ENCODE measurements around the gene MARCHF7.

The MARCHF7 gene

DNA sequence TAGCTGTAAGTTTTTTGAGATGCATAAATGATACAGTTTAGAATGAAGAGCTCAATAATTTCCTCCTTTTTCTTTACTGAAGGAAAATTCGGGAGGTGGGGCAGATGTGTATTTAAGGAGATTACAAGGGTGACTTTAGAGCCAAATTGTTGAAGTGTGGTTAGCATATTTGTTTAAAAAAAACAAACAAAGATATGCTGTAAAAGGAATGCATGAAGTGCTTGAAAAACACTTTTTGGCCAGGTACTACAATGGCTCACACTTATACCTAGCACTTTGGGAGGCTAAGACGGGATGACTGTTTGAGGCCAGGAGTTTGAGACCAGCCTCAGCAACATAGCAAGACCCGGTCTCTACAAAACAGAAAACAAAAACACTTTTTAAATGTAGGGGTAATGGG, 47.3 kb downstream of the MARCHF7 start:
- peaks cover 71% of the 10 kb centered on the region for H3K36me3 Mint-ChIP-seq (ENCODE audit: insufficient read depth)
- no peak overlapping the region for H3K27ac Mint-ChIP-seq
- ATAC-seq (replicated peaks), result no peak

GRCh38 chr2:159760326-159760725, 48.0 kb downstream of the MARCHF7 start:
- Mint-ChIP-seq H3K9me3 (no peaks in the 10 kb centered on the region), H3K36me3 (ENCODE audit: insufficient read depth) (peaks cover 78% of the 10 kb centered on the region), H3K27me3 (no peaks in the 10 kb centered on the region), H3K4me3 (no peak overlapping the region), H3K4me1 (ENCODE audit: low read depth in 2 of 2) (peaks cover 3 to 30% of the 10 kb centered on the region in 2 donors), H3K27ac (peak overlapping the region; percentile 74 to 80)
- DNase-seq (no peak), ATAC-seq (replicated peaks) (no peak)

More for the DNA sequence above, 47.3 kb downstream of the MARCHF7 start:
- Mint-ChIP-seq H3K4me1 (ENCODE audit: low read depth in 2 of 2) (peaks cover 3 to 30% of the 10 kb centered on the region in 2 donors), H3K27me3 (no peaks in the 10 kb centered on the region), H3K4me3 (no peak overlapping the region), H3K9me3 (no peaks in the 10 kb centered on the region)
- no peak for DNase-seq

GRCh38 chr2:159762075-159762474, 49.8 kb downstream of the MARCHF7 start:
- ATAC-seq (replicated peaks) (no peak), DNase-seq (no peak)
- Mint-ChIP-seq H3K27ac (peak overlapping the region in 1 of 2 donors; percentile 76), H3K9me3 (no peaks in the 10 kb centered on the region), H3K36me3 (ENCODE audit: insufficient read depth) (peaks cover 88% of the 10 kb centered on the region), H3K27me3 (no peaks in the 10 kb centered on the region), H3K4me1 (ENCODE audit: low read depth in 2 of 2) (peaks cover 3 to 34% of the 10 kb centered on the region in 2 donors), H3K4me3 (no peak overlapping the region)
